GM18519 (cell line): Measurements from ENCODE around the gene PIK3C2A.

Experiments
- ATAC-seq: cut with Tn5 transposase; IDR thresholded peaks from one replicate; pipeline ENCODE4 v1.9.1; 2021; ENCODE audit warnings: mild to moderate bottlenecking, moderate library complexity; ENCODE audit not compliant: unreplicated experiment, low FRiP score

The PIK3C2A gene

GRCh38 chr11:17219016-17219415, 11.2 kb upstream of the PIK3C2A start:
- ATAC-seq: no peak

- no peak for ATAC-seq
Observed at GRCh38 chr11:17218403-17218802, 10.6 kb upstream of the PIK3C2A start.

DNA sequence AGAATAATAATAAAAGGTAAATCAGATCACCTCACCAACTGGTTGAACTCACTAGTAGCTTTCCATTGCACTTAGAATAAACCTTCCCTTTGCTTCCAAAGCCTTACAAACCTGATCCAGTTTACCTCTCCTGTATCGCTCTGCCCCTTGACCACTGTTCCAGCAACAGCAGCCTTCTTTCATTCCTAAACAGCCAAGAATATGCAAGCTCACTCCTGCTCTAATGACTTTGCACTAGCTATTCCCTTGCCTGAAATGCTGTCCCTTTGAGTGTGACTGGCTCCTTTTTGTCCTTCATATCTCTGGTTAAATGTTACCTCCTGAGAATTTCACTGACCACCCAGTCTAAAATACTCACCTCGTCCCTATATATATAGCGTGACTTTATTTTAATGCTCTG, 9.6 kb upstream of the PIK3C2A start:
- ATAC-seq: no peak

- ATAC-seq: no peak
Observed at GRCh38 chr11:17214338-17214737, 6.6 kb upstream of the PIK3C2A start.

DNA sequence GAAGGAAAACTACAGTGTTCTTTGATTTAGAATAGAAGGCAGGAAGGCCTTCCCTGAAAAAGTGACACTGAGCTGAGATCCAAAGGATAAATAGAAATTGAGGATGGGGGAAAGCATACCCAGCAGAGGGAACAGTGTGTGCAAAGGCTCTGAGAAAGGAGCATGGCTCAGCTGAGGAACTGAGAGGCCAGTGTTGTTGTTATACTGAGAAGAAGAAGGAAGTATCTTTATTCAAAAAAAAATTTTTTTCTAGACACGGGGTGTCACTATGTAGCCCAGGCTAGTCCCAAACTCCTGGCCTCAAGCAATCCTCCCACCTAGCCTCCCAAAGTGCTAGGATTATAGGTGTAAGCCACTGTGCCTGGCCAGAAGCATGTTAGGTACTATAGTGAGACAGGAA, 3.5 kb upstream of the PIK3C2A start:
- ATAC-seq: no peak

GRCh38 chr11:17209939-17210245, 2.1 kb upstream of the PIK3C2A start:
- no peak for ATAC-seq

DNA sequence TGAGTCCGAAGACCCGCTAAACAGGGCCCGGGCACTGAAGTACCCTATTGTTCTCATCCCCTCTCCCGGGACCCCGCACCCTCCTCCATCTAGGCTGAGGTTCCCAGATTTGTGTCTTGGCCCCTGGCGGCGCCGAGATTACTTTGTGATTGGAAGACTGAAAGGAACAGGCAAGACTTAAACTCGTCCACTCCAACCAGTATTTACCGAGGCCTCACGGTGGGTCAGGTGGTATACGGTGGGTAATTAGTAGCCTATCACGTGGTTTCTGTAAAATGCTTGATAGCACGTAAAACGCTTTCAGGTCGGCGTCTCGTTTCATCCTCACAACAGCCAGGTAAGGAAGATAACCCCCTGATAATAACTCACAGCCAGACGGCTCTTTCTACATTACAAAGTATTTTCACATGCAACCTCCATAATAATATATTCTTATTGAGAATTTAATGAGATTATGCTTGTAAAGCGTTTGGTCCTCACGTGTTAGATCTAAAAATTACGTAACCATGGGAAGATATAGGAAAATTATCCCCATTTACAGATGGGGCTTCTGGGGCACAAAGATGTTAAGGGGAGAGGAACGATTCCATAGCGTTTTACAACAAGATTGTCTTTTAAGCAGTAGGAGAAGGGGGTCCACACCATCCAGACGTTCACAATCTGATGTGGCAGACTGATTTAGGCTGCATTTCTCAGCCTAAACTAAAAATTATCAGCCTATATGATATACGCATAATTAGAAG, 642 bp upstream of the PIK3C2A start:
- peak; percentile 33 for ATAC-seq

- no peak for ATAC-seq
Observed at GRCh38 chr11:17206463-17206862, 1.3 kb downstream of the PIK3C2A start.

DNA sequence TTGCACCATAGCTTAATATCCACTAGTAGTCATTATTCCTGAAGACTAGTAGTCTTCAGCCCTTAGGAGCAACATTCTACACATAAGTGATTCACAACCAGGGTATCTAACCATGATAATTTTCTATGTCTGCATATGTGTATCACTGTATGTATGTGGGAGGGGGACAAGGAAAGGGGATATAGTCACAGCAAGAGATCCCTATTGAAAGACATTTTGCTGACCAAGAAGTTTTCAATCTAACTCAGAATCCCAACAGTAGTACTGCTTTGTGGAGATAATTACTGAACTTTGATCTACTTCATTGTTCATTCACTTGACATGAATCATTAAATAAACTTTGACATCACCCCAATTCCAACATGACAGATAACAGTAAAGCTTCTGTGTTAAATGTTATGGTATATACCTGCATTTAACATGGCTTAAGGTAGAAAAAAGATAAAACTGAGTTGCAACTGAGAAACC, 10.3 kb downstream of the PIK3C2A start:
- ATAC-seq: no peak

- no peak for ATAC-seq
Observed at GRCh38 chr11:17188675-17189074, 19.1 kb downstream of the PIK3C2A start.

DNA sequence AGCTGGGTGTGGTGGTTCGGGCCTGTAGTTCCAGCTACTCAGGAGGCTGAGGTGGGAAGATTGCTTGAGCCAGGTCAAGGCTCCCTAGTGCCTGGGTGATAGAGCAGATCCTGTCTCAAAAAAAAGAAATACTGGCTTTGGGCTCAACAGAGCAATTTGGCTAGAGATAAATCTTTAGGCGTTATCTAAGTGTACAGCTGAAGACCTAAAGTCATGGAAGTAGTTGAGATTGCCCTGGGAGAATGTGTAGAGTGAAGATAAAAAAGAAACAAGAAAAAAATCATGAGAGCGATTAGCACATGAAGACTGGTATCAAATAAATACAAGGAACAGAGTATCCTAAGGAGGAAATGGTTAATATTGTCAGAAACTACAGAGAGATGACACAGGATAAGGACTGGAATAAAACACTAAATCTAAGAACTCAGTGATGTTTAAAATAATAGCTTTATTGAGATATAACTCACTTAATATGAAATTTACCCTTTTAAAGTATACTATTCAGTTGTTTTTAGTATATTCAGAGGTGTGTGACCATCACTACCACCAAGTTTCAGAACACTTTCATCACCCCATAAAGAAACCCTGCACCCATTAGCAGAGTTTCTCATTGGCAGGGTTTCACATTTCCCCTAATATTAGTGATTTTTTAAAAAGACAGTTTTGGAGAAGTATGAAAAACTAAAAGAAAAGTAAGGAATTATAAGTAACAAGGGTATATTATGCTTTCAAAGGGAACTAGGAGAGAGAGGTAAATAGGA, 20.7 kb downstream of the PIK3C2A start:
- no peak for ATAC-seq

DNA sequence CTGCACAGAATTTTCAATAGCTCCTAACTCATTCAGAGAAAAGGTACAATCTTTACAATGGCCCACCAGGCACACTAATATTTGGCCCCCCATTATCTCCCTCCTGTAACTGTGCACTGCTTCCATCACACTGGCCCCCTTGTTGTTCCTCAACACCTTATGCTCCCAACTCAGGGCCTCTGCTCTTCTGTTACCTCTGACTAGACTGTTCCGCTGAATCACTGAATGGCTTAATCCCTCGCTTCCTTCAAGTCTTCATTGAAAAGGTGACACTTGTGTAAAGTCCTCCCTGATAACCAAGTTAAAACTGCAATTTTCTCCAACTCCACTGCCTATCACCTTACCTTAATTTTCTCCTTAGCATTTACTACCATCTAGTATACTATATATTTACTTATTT, 21.8 kb downstream of the PIK3C2A start:
- no peak for ATAC-seq

GRCh38 chr11:17184882-17185587, 22.8 kb downstream of the PIK3C2A start:
- ATAC-seq: no peak

- no peak for ATAC-seq
Observed at GRCh38 chr11:17183836-17184235, 23.9 kb downstream of the PIK3C2A start.

- ATAC-seq: no peak
Observed at GRCh38 chr11:17179970-17180369, 27.8 kb downstream of the PIK3C2A start.

DNA sequence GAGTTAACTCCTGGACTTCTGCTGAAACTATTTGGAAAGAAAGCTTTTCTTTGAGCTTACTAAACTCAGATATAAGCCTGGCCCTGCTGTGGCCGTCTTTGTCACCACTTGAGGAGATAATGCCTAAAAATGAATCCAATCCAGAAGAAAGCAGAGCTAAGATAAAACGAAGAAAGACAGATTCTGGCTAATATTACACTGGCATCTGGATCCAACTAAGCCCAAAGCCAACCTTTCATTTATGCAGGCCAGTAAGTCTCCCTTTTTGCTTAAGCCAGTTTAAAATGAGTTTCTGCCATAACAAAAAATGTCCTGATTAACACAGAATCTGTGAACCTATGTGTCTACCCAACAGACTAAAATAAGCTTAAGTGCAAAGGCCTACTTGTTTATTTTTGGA, 34.5 kb downstream of the PIK3C2A start:
- ATAC-seq: no peak

GRCh38 chr11:17171916-17172315, 35.9 kb downstream of the PIK3C2A start:
- no peak for ATAC-seq

DNA sequence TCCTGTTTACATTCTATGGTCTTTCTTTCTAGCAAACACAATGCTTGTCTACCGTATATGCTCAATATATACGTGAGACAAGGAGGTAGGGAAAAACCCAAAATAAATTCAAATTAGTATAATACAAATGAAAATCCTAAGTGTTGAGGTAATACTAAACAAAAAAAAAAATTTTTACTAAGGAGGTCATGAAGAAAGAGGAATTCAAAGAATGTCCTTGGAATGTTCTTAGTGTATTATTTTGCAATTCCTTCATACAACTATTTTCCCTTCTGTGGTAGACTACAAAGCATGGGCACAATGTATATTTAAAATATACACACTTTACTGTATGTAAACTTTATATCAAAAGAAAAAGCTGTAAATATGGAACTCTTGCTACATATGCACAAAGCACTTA, 36.4 kb downstream of the PIK3C2A start:
- no peak for ATAC-seq

- no peak for ATAC-seq
Observed at GRCh38 chr11:17169876-17170275, 37.9 kb downstream of the PIK3C2A start.

DNA sequence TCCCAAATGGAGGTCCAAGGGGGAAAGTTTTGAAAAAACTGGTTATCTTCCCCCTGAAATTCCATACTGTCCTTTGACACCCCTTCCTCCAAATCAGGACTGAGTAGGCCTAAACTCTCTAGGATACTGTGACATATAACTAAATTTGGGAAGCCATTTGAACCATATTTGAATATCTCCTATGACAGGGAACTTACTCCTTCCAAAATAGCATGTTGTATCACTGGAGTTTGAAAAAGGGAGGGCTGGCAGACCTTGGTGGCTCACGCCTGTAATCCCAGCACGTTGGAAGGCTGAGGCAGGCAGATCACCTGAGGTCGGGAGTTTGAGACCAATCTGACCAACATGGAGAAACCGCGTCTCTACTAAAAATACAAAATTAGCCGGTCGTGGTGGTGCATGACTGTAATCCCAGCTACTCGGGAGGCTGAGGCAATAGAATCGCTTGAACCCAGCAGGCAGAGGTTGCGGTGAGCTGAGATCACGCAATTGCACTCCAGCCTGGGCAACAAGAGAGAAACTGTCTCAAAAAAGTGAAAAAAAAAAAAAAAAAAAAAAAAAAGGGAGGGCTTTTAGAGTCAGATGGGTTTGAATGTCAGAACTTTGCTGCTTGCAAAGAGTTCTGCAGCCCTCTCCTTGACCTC, 42.4 kb downstream of the PIK3C2A start:
- no peak for ATAC-seq
